ENCODE measurements around the gene MACROD2.
"Not testable (repeated sequence)": the region's sequence is repeated elsewhere in the genome, so short reads cannot be mapped to it uniquely, and the experiment has no call there.

MACROD2 gene

DNA sequence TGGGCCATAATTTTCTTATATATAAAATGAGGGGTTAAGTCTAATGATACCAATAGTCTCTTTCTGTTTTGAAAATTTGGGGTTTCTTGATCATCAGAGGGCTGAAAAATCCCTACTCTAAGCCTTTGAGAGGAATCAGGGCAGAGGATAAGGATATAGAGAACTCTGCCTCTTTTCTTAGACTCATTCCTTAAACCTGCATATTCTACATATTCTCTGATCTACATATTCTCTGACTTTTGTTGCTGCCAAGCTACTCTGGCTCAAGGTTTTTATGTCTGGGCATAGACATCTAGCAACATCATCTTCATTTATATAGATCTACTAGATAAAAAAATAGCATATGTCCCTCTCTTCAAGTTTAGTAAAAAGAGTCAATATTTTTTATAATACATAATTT is 270.9 kb downstream of the MACROD2 start:
- no peak for DNase-seq (ENCODE audit: low spot score)

DNA sequence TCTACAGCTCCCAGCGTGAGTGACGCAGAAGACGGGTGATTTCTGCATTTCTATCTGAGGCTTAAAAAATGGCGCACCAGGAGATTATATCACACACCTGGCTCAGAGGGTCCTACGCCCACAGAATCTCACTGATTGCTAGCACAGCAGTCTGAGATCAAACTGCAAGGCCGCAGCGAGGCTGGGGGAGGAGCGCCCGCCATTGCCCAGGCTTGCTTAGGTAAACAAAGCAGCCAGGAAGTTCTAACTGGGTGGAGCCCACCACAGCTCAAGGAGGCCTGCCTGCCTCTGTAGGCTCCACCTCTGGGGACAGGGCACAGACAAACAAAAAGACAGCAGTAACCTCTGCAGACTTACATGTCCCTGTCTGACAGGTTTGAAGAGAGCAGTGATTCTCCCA is 275.4 kb downstream of the MACROD2 start:
- not testable (repeated sequence) for DNase-seq (ENCODE audit: low spot score)

GRCh38 chr20:14282140-14282539 is 286.8 kb downstream of the MACROD2 start:
- DNase-seq (ENCODE audit: low spot score): no peak

DNA sequence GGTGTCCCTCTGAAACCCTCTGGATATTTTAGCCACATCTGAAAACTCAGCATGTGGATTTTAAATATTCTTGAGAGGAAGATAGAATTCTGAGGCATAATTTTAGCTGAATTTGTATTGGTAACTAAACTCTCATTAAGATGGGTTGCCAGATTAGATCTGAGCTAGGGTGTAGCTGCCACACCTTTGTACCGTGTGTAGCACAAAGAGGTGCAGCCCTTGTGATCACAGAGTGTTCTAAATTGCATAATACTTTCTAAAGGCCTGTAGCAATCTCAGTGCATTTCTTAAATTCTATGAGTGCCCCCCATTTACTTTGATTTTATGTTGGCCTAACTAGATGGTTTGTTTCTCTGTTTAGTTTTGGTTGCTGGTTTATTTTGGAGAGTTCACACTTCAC is 289.1 kb downstream of the MACROD2 start:
- DNase-seq (ENCODE audit: low spot score): no peak

DNA sequence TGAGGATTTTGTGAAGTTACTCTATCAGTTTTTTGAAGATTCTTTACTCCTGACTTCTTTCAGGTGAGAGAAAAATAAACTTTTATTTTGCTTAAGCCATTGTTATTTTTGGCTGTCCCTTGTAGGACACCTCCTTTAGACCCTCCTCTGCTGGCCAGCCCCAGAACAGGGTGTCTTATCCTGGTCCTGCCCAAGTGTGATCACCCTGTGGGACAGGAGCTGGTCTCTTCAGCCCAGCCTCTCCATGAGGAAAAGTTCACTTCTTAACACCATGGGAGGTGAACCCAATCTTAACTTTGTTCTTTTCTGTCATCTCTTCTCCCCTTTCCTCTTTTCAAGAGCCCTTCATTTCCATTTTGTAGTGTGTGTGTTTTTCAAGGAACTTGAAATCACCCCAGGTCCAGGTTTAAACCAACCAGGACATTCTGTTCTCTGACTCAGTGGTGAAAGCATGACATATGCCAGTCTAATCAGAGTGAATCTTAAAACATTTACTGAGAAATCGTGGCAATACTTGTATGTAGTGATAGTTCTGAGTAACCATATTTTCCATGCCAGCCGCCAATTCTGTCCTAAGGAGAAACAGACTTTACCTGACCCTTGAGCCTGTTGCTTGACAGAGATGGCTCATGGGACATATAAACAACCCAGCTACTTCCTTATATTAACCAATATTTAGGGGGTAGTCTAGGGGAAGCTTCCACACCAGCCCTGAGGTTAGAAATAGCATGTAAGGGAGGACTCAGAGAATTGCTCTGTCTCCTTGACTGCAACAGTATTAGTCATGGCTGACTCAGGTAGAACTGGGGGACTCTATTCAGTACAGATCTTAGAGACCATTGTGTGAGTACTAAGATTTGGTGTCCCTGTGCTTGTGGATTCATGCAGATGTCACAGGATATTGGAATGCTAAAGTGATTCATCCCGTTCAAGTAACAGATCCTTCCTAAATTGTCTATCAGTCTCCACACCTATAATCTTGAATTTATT is 293.3 kb downstream of the MACROD2 start:
- DNase-seq (ENCODE audit: low spot score): no peak

DNA sequence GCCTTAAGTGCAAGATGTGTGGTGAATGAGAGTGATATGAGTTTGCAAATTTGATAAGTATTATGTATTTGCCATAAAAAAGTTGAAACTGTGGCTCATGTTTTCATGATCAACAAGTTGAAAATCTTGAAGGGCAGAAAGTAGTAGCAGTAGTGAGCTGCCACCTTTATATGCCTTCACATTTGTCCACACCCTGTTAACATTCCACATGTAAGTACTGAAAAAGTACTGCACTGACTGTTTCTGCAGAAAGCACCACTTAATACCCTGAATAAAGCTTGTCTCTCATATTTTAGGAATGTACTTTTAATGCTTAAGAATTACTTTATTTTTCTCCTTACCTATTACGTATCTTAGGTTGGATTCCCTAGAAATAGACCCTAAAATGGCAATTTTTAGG is 296.2 kb downstream of the MACROD2 start:
- no peak for DNase-seq (ENCODE audit: low spot score)

- DNase-seq (ENCODE audit: low spot score): no peak
These were observed 299.9 kb downstream of the MACROD2 start for GRCh38 chr20:14295238-14295637.

DNA sequence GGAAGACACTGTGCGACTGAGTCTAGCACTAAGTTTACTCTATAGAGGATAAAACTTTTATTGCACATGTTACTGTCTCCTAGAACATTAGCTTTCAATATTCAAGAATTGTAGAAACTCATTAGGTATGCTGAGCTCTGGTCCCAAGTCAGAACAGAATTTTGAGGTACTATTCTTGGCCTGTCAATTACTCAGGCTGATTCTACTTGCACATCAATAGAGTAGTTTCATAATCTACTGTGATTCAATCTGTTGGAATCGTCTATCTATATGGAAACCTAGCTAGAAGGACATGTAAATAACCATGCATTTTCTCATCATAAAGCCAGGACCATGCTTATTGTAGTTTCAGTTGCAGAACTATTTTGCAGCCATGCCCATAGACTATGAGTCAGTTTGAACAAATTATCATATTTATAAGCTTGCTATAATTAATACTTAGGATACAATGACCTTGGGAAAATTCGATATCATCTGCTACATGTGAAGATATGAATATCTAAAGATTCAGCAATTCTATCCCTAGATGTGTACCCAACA is 300.5 kb downstream of the MACROD2 start:
- no peak for DNase-seq (ENCODE audit: low spot score)

- no peak for DNase-seq (ENCODE audit: low spot score)
These were observed 304.5 kb downstream of the MACROD2 start for GRCh38 chr20:14299831-14300230.

- DNase-seq (ENCODE audit: low spot score): no peak
These were observed 307.8 kb downstream of the MACROD2 start for GRCh38 chr20:14303106-14303505.

GRCh38 chr20:14303651-14304050 is 308.3 kb downstream of the MACROD2 start:
- DNase-seq (ENCODE audit: low spot score): no peak

DNA sequence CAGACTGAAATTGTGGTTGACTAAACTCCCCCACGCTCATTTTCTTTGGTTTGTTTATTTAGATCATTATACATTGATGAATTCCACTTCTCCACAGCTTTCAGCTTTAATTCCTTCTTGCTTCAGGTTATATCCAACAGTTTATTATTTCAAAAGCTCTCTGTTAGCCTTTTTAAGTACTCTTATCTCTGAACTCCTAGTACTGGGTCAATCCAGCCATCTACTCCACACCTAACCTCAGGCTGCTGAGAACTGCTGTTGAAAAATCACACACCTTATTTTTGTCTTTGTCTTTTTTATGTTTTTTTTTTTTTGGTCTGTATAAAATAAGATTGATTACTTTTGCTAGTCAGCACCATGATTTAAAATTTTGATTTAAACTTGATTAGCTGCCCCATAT is 309.2 kb downstream of the MACROD2 start:
- no peak for DNase-seq (ENCODE audit: low spot score)

DNA sequence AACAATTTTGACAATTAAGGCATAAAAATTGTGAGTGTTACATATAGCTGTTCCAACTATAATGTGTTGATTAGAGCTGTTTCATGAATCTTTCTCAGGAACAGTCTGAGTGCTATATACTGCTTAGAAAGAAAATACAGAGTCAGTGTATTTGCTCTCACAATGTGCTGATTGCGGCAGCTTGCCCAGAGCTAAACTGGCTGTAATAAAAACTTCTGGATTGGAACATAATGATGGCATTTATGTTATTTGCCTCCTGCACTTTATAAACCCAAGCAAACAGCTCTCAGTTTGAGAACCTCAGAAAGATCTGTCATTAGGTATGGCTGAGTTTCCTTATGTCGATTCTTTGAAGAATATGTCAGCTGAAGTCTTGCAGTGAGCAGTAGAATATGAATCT is 312.6 kb downstream of the MACROD2 start:
- DNase-seq (ENCODE audit: low spot score): no peak

DNA sequence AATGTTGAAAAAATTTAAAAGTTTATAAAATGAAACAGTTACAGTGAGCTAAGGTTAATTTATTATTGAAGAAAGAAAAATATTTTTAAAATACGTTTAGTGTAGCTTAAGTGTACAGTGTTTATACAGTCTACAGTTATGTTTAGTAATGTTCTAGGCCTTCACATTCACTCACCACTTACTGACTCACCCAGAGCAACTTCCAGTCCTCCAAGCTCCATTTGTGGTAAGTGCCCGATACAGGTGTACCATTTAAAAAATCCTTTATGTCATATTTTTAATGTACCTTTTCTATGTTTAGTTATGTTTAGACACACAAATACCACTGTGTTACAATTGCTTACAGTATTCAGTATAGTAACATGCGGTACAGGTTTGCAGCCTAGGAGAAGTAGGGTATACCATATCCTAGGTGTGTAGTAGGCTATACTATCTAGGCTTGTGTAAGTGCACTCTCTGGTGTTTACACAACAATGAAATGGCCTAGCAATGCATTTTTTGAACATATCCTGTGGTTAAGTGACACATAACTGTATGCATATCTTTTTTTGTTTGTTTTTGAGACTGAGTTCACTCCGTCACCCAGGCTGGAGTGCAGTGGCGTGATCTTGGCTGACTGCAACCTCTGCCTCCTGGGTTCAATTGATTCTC is 315.8 kb downstream of the MACROD2 start:
- no peak for DNase-seq (ENCODE audit: low spot score)

- no peak for DNase-seq (ENCODE audit: low spot score)
These were observed 316.7 kb downstream of the MACROD2 start for GRCh38 chr20:14312001-14312400.

GRCh38 chr20:14313341-14314020 is 318.2 kb downstream of the MACROD2 start:
- DNase-seq (ENCODE audit: low spot score): no peak

DNA sequence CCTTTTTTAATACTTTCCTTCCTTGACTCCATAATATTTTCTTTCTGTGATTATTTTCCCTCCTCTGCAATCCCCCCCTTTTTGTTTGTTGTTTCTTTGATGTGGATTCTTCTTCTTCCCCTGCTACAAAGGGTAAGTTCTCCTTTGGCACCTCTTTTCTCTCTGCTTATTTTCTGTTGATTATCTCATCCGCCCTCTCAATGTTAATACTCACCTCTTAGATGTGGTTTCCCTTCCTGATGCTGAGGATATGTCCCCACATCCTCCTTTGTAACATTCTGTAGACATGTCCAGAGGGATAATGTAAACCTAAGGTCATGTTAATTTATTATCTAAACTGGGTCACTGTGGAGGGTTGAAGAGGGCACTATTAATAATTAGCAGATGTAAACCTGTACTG is 324.4 kb downstream of the MACROD2 start:
- no peak for DNase-seq (ENCODE audit: low spot score)

GRCh38 chr20:14331646-14332045 is 336.3 kb downstream of the MACROD2 start:
- no peak for DNase-seq (ENCODE audit: low spot score)

- DNase-seq (ENCODE audit: low spot score): no peak
These were observed 337.6 kb downstream of the MACROD2 start for GRCh38 chr20:14332866-14333265.

DNA sequence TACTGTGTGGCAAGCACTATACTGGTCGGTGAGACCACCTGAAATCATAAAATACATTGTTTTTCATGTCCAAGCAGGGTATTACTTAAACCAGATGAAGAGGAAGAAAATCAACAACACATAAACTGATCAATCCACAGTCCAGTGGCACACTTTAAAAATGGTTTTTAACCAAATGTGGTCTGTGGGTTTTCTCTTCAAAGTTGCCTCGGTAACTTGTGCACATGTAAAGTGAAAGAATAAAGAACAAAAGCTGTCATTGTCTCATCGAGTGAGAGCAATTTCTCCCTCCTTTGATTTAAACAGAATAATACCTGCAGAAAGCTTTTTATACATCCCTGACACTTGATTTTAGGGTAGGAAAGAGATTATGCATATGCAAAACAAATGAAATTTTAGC is 338.4 kb downstream of the MACROD2 start:
- no peak for DNase-seq (ENCODE audit: low spot score)

DNA sequence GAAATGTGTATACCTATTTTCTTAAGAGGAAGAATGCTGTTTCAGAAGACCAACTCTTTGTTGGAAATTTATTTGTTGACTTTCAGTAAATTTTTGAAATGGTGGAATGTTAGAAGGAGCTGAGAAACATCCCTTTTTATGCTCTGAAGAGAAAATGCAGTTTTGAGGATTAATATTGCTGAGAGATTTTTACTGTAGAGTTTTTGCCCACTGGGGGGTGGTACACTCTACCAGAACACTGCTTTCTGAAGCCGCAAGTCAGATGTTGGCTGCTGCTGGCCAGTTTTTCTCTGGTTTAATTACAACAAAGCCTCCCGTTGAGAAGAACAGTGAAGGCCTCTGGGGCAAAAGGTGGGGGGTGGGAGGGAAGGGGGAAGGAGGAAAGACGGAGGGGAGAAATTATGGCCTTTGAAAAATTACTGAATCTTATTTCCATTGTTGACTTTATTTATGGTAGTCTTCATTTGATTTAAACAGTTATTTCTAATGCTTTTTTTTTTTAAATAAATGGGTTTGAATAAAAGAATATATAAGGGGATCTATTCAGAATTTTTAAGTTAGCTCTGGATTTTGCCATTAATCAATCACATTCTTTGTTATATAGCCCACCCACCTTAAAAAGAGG is 339.1 kb downstream of the MACROD2 start:
- peak; percentile 42 for DNase-seq (ENCODE audit: low spot score)

DNA sequence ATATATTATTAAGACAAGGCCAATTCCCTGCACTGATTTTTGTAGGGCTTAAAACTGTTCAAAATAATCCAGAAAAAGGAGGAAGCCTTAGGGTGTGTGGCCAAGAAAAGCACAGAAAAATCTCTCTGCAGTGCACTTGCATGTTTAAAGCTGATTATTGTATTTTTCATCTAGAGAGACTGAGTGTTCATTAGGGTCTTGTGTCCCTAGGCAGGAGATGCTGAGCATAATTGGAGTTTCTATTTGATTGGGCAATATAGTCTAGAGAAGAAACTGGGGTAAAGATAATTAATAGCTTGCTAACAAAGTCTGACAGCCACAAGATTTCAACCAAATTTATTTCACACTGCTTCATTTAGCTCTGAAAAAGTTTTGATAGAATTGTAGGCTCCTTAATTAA is 339.7 kb downstream of the MACROD2 start:
- no peak for DNase-seq (ENCODE audit: low spot score)

All from D341Med (cell line).